Mucosa of gallbladder (tissue), 1 donor: ENCODE results near the gene PCK2. TPM values are rescaled to one million over a fixed set of nuclear protein-coding genes. Genes with fewer than 3 reads are reported as not detected.

Experiments
- DNase-seq: peaks from one replicate; pipeline ENCODE4 v3.0.0-alpha.2; 2020; ENCODE audit warnings: low spot score
- total RNA-seq: library from RNA; stranded (reverse); gene quantifications from one replicate; pipeline ENCODE4 v1.2.1, GENCODE V29; 2021
- donor health status: DM: no; HTN: no; CAD: no.

Gene PCK2
- total RNA-seq, 1 donor from 2014 or later = 28.9 TPM

- no peak for DNase-seq
These were observed 21.5 kb downstream of the PCK2 start for GRCh38 chr14:24115422-24116127.

- no peak for DNase-seq
These were observed 22.2 kb downstream of the PCK2 start for GRCh38 chr14:24116128-24116814.

DNA sequence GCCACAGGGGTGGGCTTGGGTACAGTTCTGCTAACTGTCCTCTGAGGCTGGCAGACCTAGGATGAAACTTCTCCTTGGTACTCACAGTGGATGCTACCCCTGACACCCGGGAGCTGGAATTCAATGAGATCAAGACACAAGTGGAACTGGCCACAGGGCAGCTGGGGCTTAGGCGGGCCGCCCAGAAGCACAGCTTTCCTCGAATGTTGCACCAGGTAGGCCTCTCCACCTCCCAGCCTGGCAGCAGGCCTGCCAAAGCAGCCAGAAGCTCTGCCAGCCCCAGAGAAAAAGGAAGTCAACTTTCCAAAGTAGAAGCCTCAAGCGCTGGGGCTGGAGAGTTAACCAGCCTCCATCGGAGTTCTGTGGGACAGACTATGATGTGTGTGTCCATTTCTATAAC lies 23.1 kb downstream of the PCK2 start:
- no peak for DNase-seq

- DNase-seq = no peak
These were observed 25.6 kb downstream of the PCK2 start for GRCh38 chr14:24119691-24120090.

GRCh38 chr14:24121210-24121609 lies 27.1 kb downstream of the PCK2 start:
- no peak for DNase-seq

DNA sequence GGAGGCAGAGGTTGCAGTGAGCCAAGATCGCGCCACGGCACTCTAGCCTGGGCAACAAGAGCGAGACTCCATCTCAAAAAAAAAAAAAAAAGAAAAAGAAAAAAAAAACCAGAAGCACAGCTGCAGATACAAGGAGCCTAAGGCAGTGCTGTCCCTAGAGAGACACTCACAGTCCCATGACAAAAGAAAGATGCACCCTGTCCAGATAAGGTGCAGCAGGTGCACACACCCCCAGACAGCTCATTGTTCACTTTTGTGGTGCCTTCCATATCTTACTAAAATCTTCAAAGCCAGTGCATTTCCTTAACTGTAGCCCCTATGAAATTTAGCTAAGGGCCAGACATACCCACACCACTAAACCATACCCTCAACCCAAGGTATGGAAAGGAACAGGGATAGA lies 28.3 kb downstream of the PCK2 start:
- DNase-seq = no peak

- no peak for DNase-seq
These were observed 28.8 kb downstream of the PCK2 start for GRCh38 chr14:24122898-24123297.

DNA sequence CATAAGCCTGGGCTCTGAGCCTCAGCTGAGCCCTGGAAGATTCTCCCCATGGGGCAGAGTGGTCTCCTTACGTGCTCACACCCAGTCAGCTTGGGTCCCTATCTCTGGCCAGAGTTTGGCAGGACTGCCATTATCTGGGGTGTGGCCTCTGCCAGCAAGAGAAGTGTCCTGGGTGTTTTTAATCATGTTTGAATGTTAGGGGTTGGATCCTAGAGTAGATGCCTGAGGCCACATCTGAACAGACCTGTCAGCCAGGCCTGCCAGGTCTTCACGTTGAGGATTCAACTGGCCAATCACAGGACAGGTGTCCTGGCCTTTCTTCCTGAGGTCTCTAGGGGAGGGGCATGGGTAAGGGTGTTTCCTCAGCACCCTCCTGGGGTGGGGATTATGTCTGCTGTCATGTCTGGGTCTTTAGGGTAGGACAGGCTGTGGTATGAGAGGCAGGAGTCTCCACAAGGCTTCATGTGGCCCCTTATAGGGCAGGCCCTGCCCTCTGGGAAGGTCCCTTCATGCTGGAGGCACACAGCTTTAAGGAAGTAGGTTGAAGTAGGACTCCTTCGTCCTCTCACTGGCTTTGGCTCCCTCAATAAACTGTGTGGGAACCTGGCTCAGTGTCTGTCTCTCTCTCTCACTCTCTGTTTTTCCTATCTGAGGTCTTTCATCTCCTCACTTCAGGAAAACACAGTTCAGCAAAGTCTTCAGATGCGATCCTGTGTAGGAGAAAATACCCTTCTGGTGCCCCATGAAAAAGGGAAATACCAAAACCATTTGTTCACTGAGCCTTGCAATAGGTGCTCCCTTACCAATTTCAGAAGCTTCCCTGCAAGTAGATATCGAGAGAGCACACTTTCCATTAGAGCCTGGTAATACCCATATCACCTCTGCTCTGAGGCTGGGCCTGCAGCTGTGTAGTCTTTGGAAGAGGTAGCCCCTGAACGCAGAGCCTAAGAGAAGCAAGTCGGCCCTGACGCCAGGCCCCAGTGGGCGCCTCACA lies 29.6 kb downstream of the PCK2 start:
- no peak for DNase-seq

- DNase-seq = no peak
These were observed 32.8 kb downstream of the PCK2 start for GRCh38 chr14:24126939-24127338.

- DNase-seq = no peak
These were observed 33.6 kb downstream of the PCK2 start for GRCh38 chr14:24127673-24128072.

- DNase-seq = no peak
These were observed 35.4 kb downstream of the PCK2 start for GRCh38 chr14:24129410-24129998.

DNA sequence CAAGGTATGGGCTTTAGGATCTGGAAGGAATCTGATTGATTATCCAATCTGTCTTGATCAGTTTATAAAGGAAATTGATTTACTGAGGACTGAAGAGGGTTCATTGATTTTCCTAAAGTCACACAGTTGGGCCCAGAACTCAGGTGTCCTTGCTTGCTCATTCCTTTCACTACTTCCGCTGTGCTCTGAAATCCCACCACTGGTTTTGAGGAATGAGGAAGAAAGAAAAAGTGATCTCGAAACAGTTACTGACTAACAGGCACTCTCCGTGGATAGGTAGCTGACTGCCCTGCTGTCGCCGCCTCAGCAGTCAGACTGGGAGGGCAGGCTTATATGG lies 36.2 kb downstream of the PCK2 start, which contains the start of gene FITM1:
Gene FITM1 (plus strand): TSS at position 280 of the 337 bp plus-strand sequence. CDS start 905 bp downstream, outside the sequence.
- DNase-seq = no peak

- DNase-seq = no peak
These were observed 36.8 kb downstream of the PCK2 start for GRCh38 chr14:24130717-24131548.

DNA sequence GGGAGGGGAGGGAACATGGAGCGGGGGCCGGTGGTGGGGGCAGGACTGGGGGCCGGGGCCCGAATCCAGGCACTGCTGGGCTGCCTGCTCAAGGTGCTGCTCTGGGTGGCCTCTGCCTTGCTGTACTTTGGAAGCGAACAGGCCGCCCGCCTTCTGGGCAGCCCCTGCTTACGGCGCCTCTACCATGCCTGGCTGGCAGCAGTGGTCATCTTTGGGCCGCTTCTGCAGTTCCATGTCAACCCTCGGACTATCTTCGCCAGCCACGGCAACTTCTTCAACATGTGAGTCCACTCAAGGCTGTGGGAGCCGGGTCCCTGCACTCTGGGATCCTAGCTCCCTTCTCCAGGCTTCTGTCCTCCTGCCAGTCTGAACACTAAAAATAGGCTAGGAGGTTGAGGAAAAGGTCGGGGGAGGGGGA lies 37.4 kb downstream of the PCK2 start:
- DNase-seq = no peak

- no peak for DNase-seq
These were observed 38.1 kb downstream of the PCK2 start for GRCh38 chr14:24132061-24132685.

GRCh38 chr14:24132976-24133375 lies 38.9 kb downstream of the PCK2 start:
- no peak for DNase-seq

DNA sequence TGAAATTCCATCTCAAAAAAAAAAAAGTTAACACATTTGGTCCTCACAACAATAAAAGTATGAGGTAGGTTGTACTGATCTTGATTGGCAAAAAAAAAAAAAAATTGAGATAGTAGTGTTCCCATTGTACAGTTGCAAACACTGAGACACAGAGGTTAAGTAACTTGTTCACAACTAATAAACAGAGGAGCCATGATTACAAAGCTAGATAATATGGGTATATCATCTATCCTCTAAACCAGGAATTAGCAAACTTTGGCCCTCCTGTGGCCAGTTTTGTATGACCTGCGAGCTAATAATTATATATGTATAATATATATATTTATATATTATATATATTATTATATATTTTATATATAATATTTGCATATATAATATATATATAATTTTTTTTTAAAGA lies 39.6 kb downstream of the PCK2 start:
- DNase-seq = no peak

DNA sequence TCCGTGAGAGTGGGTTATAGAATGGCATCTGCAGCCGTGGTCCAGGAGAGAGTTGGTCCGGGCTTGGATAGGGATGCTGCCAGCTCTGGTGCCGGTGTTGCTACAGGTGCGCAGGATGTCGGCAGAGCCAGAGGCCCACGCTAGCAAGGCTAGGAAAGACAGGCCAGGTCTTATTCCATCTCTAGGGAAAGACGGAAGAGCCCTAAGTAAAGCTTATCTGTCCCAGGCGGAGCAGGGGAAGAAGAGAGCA lies 41.4 kb downstream of the PCK2 start:
- no peak for DNase-seq

DNA sequence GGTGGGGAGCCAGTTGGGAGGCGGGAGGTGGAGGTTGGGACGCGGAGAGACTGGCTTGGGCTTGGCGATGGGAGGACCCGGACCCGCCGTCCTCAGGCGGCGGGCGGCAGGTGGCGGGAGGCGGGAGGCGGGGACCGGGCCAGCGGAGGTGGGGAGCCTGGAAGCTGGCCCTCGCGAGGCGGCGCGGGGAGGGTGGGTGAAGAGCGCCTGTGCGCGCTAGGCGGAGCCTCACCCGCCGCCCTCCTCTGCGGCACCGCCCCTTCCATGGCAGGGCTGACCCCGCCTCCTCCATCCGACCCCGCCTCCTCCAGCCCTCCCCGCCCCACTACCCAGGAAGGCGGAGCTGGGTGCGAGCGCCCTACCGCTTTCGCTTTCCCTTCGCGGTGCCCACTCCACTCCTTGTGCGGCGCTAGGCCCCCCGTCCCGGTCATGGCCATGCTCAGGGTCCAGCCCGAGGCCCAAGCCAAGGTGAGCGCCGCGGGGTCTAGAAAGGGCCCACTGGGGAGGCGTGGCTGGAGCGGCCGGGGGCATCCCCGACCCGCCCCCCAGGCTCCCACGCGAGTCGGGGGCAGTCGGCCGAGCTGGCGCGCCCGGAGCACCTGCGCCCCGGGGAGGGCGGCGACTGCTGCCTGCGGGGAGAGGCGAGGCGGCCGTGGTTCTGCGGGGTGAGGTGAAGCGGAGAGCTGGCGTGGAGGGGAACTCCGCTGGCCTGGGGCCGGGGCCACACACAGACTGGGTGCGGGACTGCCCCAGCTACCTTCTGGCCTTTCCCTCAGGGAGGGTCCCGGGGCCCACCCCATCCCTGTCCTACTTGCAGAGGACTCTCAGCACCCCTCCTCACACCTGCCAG lies 41.9 kb downstream of the PCK2 start, which contains the start of gene PSME1:
Gene PSME1 (plus strand): TSS at position 361 of the 850 bp plus-strand sequence. CDS start 69 bp downstream, at position 430.
- peak; percentile 94 for DNase-seq
